Mesenchymal stem cell (in vitro differentiated cells and primary cell): ENCODE measurements around the gene FGD6.
"Not testable (repeated sequence)": the region's sequence is repeated elsewhere in the genome, so short reads cannot be mapped to it uniquely, and the experiment has no call there.

Experiments used
- DNase-seq: peaks from one replicate; pipeline ENCODE4 v3.0.0-alpha.2; 2013
- H2AFZ ChIP-seq: one replicate; pipeline ENCODE4 v1.6.1; 2013; ENCODE audit warnings: low read depth, mild to moderate bottlenecking, control low read depth, inconsistent platforms, low read length, moderate library complexity
- H2AK5ac ChIP-seq: 2 replicates; pipeline ENCODE4 v1.6.1; 2013; ENCODE audit warnings: low read length, moderate library complexity, mild to moderate bottlenecking, inconsistent platforms; ENCODE audit not compliant: severe bottlenecking
- H2BK120ac ChIP-seq: one replicate; pipeline ENCODE4 v1.6.1; 2013; ENCODE audit warnings: low read depth, mild to moderate bottlenecking, inconsistent platforms, low read length, moderate library complexity
- H2BK12ac ChIP-seq, 2 experiments: one replicate each; pipeline ENCODE4 v1.6.1; 2013; ENCODE audit warnings: inconsistent platforms in 2 of 2, low read length in 2 of 2, mild to moderate bottlenecking in 2 of 2, moderate library complexity in 2 of 2, control low read depth in 1 of 2
- H2BK15ac ChIP-seq: one replicate; pipeline ENCODE4 v1.6.1; 2013; ENCODE audit warnings: mild to moderate bottlenecking, low read depth, inconsistent platforms; ENCODE audit not compliant: poor library complexity, severe bottlenecking
- H2BK5ac ChIP-seq: 2 replicates; pipeline ENCODE4 v1.6.1; 2013; ENCODE audit warnings: low read depth, mild to moderate bottlenecking, low read length, control low read depth, inconsistent platforms; ENCODE audit not compliant: poor library complexity, severe bottlenecking
- H3K14ac ChIP-seq, 2 experiments: one replicate each; pipeline ENCODE4 v1.6.1; 2013; ENCODE audit warnings: inconsistent platforms in 2 of 2, low read length in 2 of 2, control low read depth in 1 of 2, mild to moderate bottlenecking in 1 of 2, moderate library complexity in 1 of 2
- H3K18ac ChIP-seq, 2 experiments: one replicate each; pipeline ENCODE4 v1.6.1; 2013; ENCODE audit warnings: inconsistent platforms in 2 of 2, low read length in 2 of 2, control low read depth in 1 of 2, low read depth in 1 of 2, mild to moderate bottlenecking in 1 of 2
- H3K23ac ChIP-seq, 2 experiments: one replicate each; pipeline ENCODE4 v1.6.1; 2013; ENCODE audit warnings: inconsistent platforms in 2 of 2, low read length in 2 of 2, mild to moderate bottlenecking in 2 of 2, moderate library complexity in 2 of 2, control low read depth in 1 of 2
- H3K27ac ChIP-seq: 2 replicates; pipeline ENCODE4 v1.5.1; 2013; ENCODE audit warnings: mild to moderate bottlenecking, moderate library complexity, low read length, control low read depth, inconsistent platforms; ENCODE audit not compliant: poor library complexity, severe bottlenecking
- H3K27me3 ChIP-seq, 2 experiments: 2 replicates each; pipeline versions ENCODE4 v1.6.1 to v1.7.0; 2013; ENCODE audit warnings: low read length in 2 of 2, mild to moderate bottlenecking in 2 of 2, moderate library complexity in 2 of 2, control low read depth in 1 of 2, inconsistent platforms in 1 of 2; ENCODE audit not compliant: control insufficient read depth in 1 of 2, insufficient read depth in 1 of 2
- H3K36me3 ChIP-seq, 2 experiments: 2 replicates each; pipeline versions ENCODE4 v1.6.1 to v1.7.0; 2013; ENCODE audit warnings: low read length in 2 of 2, control low read depth in 1 of 2, inconsistent platforms in 1 of 2, low read depth in 1 of 2, mild to moderate bottlenecking in 1 of 2; ENCODE audit not compliant: insufficient read depth in 2 of 2, control insufficient read depth in 1 of 2
- H3K4ac ChIP-seq, 2 experiments: one replicate each; pipeline ENCODE4 v1.6.1; 2013; ENCODE audit warnings: inconsistent platforms in 2 of 2, low read length in 2 of 2, mild to moderate bottlenecking in 2 of 2, moderate library complexity in 2 of 2, control low read depth in 1 of 2, low read depth in 1 of 2
- H3K4me1 ChIP-seq: 2 replicates; pipeline ENCODE4 v1.6.1; 2013; ENCODE audit warnings: low read depth, low read length, control low read depth; ENCODE audit not compliant: control insufficient read depth, insufficient read depth
- H3K4me2 ChIP-seq: 2 replicates; pipeline ENCODE4 v1.6.1; 2013; ENCODE audit warnings: low read length, mild to moderate bottlenecking, inconsistent platforms; ENCODE audit not compliant: poor library complexity, severe bottlenecking
- H3K4me3 ChIP-seq, 2 experiments: 2 replicates each; pipeline versions ENCODE4 v1.5.1 to v1.7.0; 2013; ENCODE audit warnings: low read length in 2 of 2, mild to moderate bottlenecking in 2 of 2, control low read depth in 1 of 2, low read depth in 1 of 2; ENCODE audit not compliant: insufficient read depth in 1 of 2
- H3K79me1 ChIP-seq: replicated peaks from 2 replicates; pipeline ENCODE4 v1.6.1; 2013; ENCODE audit warnings: mild to moderate bottlenecking, control low read depth, low read length, inconsistent platforms; ENCODE audit not compliant: poor library complexity, severe bottlenecking
- H3K9ac ChIP-seq: 2 replicates; pipeline ENCODE4 v1.7.0; 2013; ENCODE audit warnings: mild to moderate bottlenecking, low read length, moderate library complexity
- H3K9me3 ChIP-seq: 2 replicates; pipeline ENCODE4 v1.7.0; 2013; ENCODE audit warnings: mild to moderate bottlenecking, low read length; ENCODE audit not compliant: control insufficient read depth
- H4K8ac ChIP-seq: one replicate; pipeline ENCODE4 v1.6.1; 2013; ENCODE audit warnings: inconsistent platforms, mild to moderate bottlenecking, low read length, moderate library complexity
- H4K91ac ChIP-seq: one replicate; pipeline ENCODE4 v1.6.1; 2013; ENCODE audit warnings: mild to moderate bottlenecking, low read length, inconsistent platforms
- WGBS: methylation state at CpG from one replicate; pipeline ENCODE4 v1.1.7; 2013; ENCODE audit warnings: mixed read lengths; 5-methylcytosine and 5-hydroxymethylcytosine counted together

The FGD6 gene

GRCh38 chr12:95240556-95240955, 23.3 kb upstream of the FGD6 start:
- peaks cover 8 to 15% of the 10 kb centered on the region in 2 experiments for H3K36me3 ChIP-seq
- H2BK120ac ChIP-seq = no peak overlapping the region
- H3K4me2 ChIP-seq = no peak overlapping the region
- no peak overlapping the region for H2AK5ac ChIP-seq
- H2BK15ac ChIP-seq = no peak overlapping the region
- H3K27me3 ChIP-seq = no peaks in the 10 kb centered on the region
- H3K9ac ChIP-seq = no peak overlapping the region
- no peak overlapping the region for H4K91ac ChIP-seq
- no peak overlapping the region for H2BK12ac ChIP-seq
- no peak overlapping the region for H3K27ac ChIP-seq
- no peak overlapping the region for H3K4ac ChIP-seq
- peaks cover 3% of the 10 kb centered on the region for H3K4me1 ChIP-seq
- no peak overlapping the region for H3K14ac ChIP-seq
- no peak overlapping the region for H4K8ac ChIP-seq
- no peak overlapping the region for H3K18ac ChIP-seq
- H2AFZ ChIP-seq = no peak overlapping the region
- H3K9me3 ChIP-seq = no peaks in the 10 kb centered on the region
- no peak for DNase-seq
- no peak overlapping the region for H2BK5ac ChIP-seq
- no peak overlapping the region for H3K23ac ChIP-seq
- H3K4me3 ChIP-seq = no peak overlapping the region
- WGBS = 91% methylated on average over 1 of the region's 2 CpGs
- peaks cover 11% of the 10 kb centered on the region for H3K79me1 ChIP-seq

DNA sequence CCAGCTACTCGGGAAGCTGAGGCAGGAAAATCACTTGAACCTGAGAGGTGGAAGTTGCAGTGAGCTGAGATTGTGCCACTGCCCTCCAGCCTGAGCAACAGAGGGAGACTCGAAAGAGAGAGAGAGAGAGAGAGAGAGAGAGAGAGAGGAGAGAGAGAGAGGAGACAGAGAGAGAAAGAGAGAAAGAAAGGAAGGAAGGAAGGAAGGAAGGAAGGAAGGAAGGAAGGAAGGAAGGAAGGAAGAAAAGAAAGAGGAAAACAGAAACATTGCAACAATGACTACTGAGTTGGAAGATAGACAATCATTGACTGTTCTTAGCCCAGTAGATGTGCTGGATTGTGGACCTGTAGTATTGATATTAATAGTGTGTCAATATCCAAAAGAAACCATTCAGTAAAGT, 22.6 kb upstream of the FGD6 start:
- H3K9me3 ChIP-seq, H3K18ac ChIP-seq, H3K4ac ChIP-seq, H3K4me2 ChIP-seq, H2BK120ac ChIP-seq, H2AK5ac ChIP-seq, H2BK12ac ChIP-seq, H3K27ac ChIP-seq, H3K9ac ChIP-seq, H3K14ac ChIP-seq, H2BK5ac ChIP-seq, H3K4me1 ChIP-seq, DNase-seq, H4K91ac ChIP-seq, H4K8ac ChIP-seq, H3K4me3 ChIP-seq, H3K23ac ChIP-seq, H2AFZ ChIP-seq, H3K27me3 ChIP-seq, H2BK15ac ChIP-seq: not testable (repeated sequence)
- peaks cover 11% of the 10 kb centered on the region for H3K79me1 ChIP-seq
- peaks cover 8 to 15% of the 10 kb centered on the region in 2 experiments for H3K36me3 ChIP-seq
- 97% methylated on average over 2 of the region's 2 CpGs for WGBS

GRCh38 chr12:95239216-95239615, 21.9 kb upstream of the FGD6 start:
- Histone ChIP-seq H3K9me3 (no peaks in the 10 kb centered on the region), H4K91ac (no peak overlapping the region), H3K36me3 (peaks cover 8 to 15% of the 10 kb centered on the region in 2 experiments), H3K23ac (no peak overlapping the region), H3K4ac (no peak overlapping the region), H3K4me3 (no peak overlapping the region), H2BK5ac (no peak overlapping the region), H2AFZ (no peak overlapping the region), H2BK12ac (no peak overlapping the region), H3K27ac (no peak overlapping the region), H2BK15ac (no peak overlapping the region), H3K27me3 (no peaks in the 10 kb centered on the region), H3K14ac (no peak overlapping the region), H3K4me2 (no peak overlapping the region), H4K8ac (no peak overlapping the region), H3K79me1 (peaks cover 11% of the 10 kb centered on the region), H2AK5ac (peak overlapping the region; percentile 28), H3K18ac (no peak overlapping the region), H2BK120ac (no peak overlapping the region), H3K9ac (no peak overlapping the region), H3K4me1 (peaks cover 2% of the 10 kb centered on the region)
- DNase-seq = no peak

- no peak overlapping the region for H4K8ac ChIP-seq
- WGBS = no CpG with 5 or more reads among the region's 1 CpG
- H3K4me2 ChIP-seq = no peak overlapping the region
- no peak overlapping the region for H3K4me3 ChIP-seq
- H2BK5ac ChIP-seq = no peak overlapping the region
- H3K9me3 ChIP-seq = no peaks in the 10 kb centered on the region
- no peak overlapping the region for H2AK5ac ChIP-seq
- H3K27me3 ChIP-seq = no peaks in the 10 kb centered on the region
- H2BK15ac ChIP-seq = no peak overlapping the region
- H2AFZ ChIP-seq = no peak overlapping the region
- DNase-seq = no peak
- no peak overlapping the region for H3K23ac ChIP-seq
- H4K91ac ChIP-seq = no peak overlapping the region
- no peak overlapping the region for H3K9ac ChIP-seq
- peaks cover 4 to 11% of the 10 kb centered on the region in 2 experiments for H3K36me3 ChIP-seq
- peaks cover 2% of the 10 kb centered on the region for H3K4me1 ChIP-seq
- no peak overlapping the region for H2BK120ac ChIP-seq
- no peak overlapping the region for H3K18ac ChIP-seq
- H2BK12ac ChIP-seq = no peak overlapping the region
- H3K4ac ChIP-seq = no peak overlapping the region
- no peak overlapping the region for H3K14ac ChIP-seq
- H3K79me1 ChIP-seq = peaks cover 7% of the 10 kb centered on the region
- H3K27ac ChIP-seq = no peak overlapping the region
Measured at GRCh38 chr12:95238150-95238549, 20.9 kb upstream of the FGD6 start.
